ENCODE measurements around the gene ZNF469. TPM values are rescaled to one million over a fixed set of nuclear protein-coding genes. Genes with fewer than 3 reads are reported as not detected.
A peak's percentile ranks its signal among the peaks of the same experiment; 100 is the strongest.

ZNF469 gene
- total and polyA plus RNA-seq, 4 donors, result 0.38 to 5.2 (median 1.2) TPM

DNA sequence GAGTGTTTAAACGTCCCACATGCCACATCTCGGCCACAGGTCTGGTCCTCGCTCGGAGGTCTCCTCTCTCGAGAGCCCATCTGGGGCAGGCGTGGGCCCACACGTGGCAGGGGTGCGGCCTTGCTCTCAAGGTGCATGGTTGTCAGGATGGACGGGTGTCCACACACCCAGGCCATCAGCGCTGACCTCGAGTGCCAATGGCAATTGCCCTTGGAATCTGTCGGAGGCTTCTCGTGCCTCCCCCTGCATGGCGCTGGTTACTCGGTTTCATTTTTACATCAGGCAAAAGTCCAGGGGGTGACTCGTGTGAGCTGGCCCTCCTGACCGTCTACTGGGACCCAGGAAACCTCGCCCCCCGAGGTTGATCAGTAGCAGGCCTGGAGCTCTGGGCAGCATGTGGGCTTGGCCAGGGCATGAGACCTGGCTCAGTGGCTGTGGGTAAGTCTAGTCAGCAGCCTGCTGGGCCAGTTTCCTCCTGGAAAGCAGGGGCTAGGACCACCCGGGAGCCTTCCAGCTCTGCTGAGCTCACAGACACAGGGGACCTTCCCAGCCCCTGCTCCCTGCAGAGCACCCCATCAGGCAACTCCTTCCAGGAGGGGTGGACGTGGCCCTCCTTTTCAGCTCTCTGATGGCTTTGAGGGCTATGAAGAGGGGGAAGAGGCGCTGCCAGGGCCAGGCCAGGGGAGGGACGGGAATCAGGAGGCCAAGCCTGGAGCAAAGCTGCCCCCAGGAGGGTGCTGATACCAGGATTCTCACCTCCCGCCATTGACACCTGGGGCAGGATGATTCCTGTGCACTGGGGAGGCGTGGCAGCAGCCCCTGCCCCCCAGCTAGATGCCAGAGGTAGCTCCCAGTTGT lies 3.7 kb upstream of the ZNF469 start:
- ATAC-seq (ENCODE audit: low FRiP score) (no peak), DNase-seq (peak; percentile 34 to 70)
- Histone ChIP-seq H3K4me1 (ENCODE audit: control insufficient read depth in 1 of 2, insufficient read depth in 2 of 2, low read length in 2 of 2) (no peaks in the 10 kb centered on the region), H3K4me3 (ENCODE audit: low read length in 2 of 2) (no peak overlapping the region), H3K27ac (ENCODE audit: low read depth in 1 of 2, low read length in 2 of 2) (no peak overlapping the region), H3K36me3 (ENCODE audit: control insufficient read depth in 1 of 2, insufficient read depth in 2 of 2, low read length in 1 of 2) (no peaks in the 10 kb centered on the region), H3K27me3 (ENCODE audit: control insufficient read depth in 1 of 2, insufficient read depth in 2 of 2, low read length in 1 of 2) (no peaks in the 10 kb centered on the region), H3K9me3 (ENCODE audit: control insufficient read depth, low read length) (no peaks in the 10 kb centered on the region)
- WGBS, 2 donors, result 85 to 87% methylated on average over 24 to 25 of the region's 25 CpGs
- intact Hi-C loops (cut with DNase I), result loop anchor here in 1 of 2 donors (5.0 kb wide), 1 partner anchor 182 kb away; no protein-coding TSS in a partner anchor

DNA sequence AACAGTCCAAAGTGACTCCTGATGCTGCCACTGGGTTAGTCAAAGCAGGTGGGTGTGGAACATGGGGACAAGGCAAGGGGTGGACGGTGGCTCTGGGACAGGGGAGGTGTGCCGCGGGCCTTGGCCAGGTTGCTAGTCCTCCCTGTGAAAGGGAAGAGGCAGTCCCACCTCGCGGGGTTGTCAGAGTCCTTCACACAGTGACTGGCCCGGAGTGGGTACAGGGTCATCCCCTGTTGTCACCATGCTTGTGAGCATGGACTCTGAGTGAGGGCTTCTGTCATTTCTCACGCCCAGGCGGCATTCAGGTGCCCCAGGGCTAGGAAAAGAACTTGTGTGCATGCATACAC lies 3.1 kb upstream of the ZNF469 start:
- H3K9me3 ChIP-seq (ENCODE audit: control insufficient read depth, low read length), result no peaks in the 10 kb centered on the region
- no peak overlapping the region for H3K4me3 ChIP-seq (ENCODE audit: low read length in 2 of 2)
- H3K4me1 ChIP-seq (ENCODE audit: control insufficient read depth in 1 of 2, insufficient read depth in 2 of 2, low read length in 2 of 2), result no peaks in the 10 kb centered on the region
- no peak overlapping the region for H3K27ac ChIP-seq (ENCODE audit: low read depth in 1 of 2, low read length in 2 of 2)
- ATAC-seq (ENCODE audit: low FRiP score) (no peak), DNase-seq (peak in 1 of 2 donors; percentile 42)
- H3K36me3 ChIP-seq (ENCODE audit: control insufficient read depth in 1 of 2, insufficient read depth in 2 of 2, low read length in 1 of 2), result no peaks in the 10 kb centered on the region
- WGBS, 2 donors, result 91 to 92% methylated on average over 8 of the region's 8 CpGs
- intact Hi-C loops (cut with DNase I), result loop anchor here in 1 of 2 donors (5.0 to 10.0 kb wide), 2 partner anchors 135 to 182 kb away; no protein-coding TSS in a partner anchor
- H3K27me3 ChIP-seq (ENCODE audit: control insufficient read depth in 1 of 2, insufficient read depth in 2 of 2, low read length in 1 of 2), result no peaks in the 10 kb centered on the region

DNA sequence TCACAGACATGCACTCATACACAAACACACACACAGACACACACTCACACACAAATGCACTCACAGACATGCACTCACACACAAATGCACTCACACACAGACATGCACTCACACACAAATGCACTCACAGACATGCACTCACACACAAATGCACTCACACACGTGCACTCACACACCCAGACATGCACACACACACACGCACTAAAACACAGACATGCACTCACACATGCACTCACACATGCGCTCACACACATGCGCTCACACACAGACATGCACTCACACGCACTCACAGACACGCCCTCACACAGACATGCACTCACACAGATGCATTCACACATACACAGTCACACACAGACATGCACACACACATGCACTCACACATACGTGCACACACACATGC lies 2.7 kb upstream of the ZNF469 start:
- DNase-seq (peak; percentile 21 to 64), ATAC-seq (ENCODE audit: low FRiP score) (no peak)
- no peaks in the 10 kb centered on the region for H3K9me3 ChIP-seq (ENCODE audit: control insufficient read depth, low read length)
- H3K27ac ChIP-seq (ENCODE audit: low read depth in 1 of 2, low read length in 2 of 2), result no peak overlapping the region
- no peak overlapping the region for H3K4me3 ChIP-seq (ENCODE audit: low read length in 2 of 2)
- H3K4me1 ChIP-seq (ENCODE audit: control insufficient read depth in 1 of 2, insufficient read depth in 2 of 2, low read length in 2 of 2), result no peaks in the 10 kb centered on the region
- H3K36me3 ChIP-seq (ENCODE audit: control insufficient read depth in 1 of 2, insufficient read depth in 2 of 2, low read length in 1 of 2), result no peaks in the 10 kb centered on the region
- WGBS, 2 donors, result 91 to 98% methylated on average over 7 of the region's 7 CpGs
- no peaks in the 10 kb centered on the region for H3K27me3 ChIP-seq (ENCODE audit: control insufficient read depth in 1 of 2, insufficient read depth in 2 of 2, low read length in 1 of 2)
- intact Hi-C loops (cut with DNase I), result loop anchor here in 1 of 2 donors (10.0 kb wide), 1 partner anchor 135 kb away; no protein-coding TSS in a partner anchor

DNA sequence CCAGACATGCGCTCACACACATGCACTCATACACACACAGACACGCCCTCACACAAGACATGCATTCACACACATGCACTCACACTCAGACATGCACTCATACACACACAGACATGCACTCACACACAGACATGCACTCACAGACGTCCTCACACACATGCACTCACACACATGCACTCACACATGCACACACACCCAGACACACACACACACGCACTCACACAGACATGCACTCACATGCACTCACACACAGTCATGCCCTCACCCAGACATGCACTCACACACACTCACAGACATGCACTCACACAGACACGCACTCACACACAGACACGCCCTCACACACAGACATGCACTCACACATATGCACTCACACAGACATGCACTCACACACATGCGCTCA lies 2.1 kb upstream of the ZNF469 start:
- DNase-seq (peak; percentile 20 to 25), ATAC-seq (ENCODE audit: low FRiP score) (no peak)
- no peaks in the 10 kb centered on the region for H3K27me3 ChIP-seq (ENCODE audit: control insufficient read depth in 1 of 2, insufficient read depth in 2 of 2, low read length in 1 of 2)
- intact Hi-C loops (cut with DNase I), result loop anchor here in 1 of 2 donors (10.0 kb wide), 1 partner anchor 136 kb away; no protein-coding TSS in a partner anchor
- H3K4me1 ChIP-seq (ENCODE audit: control insufficient read depth in 1 of 2, insufficient read depth in 2 of 2, low read length in 2 of 2), result no peaks in the 10 kb centered on the region
- no peaks in the 10 kb centered on the region for H3K36me3 ChIP-seq (ENCODE audit: control insufficient read depth in 1 of 2, insufficient read depth in 2 of 2, low read length in 1 of 2)
- WGBS, 2 donors, result 89 to 93% methylated on average over 7 of the region's 7 CpGs
- H3K4me3 ChIP-seq (ENCODE audit: low read length in 2 of 2), result no peak overlapping the region
- no peaks in the 10 kb centered on the region for H3K9me3 ChIP-seq (ENCODE audit: control insufficient read depth, low read length)
- H3K27ac ChIP-seq (ENCODE audit: low read depth in 1 of 2, low read length in 2 of 2), result no peak overlapping the region

DNA sequence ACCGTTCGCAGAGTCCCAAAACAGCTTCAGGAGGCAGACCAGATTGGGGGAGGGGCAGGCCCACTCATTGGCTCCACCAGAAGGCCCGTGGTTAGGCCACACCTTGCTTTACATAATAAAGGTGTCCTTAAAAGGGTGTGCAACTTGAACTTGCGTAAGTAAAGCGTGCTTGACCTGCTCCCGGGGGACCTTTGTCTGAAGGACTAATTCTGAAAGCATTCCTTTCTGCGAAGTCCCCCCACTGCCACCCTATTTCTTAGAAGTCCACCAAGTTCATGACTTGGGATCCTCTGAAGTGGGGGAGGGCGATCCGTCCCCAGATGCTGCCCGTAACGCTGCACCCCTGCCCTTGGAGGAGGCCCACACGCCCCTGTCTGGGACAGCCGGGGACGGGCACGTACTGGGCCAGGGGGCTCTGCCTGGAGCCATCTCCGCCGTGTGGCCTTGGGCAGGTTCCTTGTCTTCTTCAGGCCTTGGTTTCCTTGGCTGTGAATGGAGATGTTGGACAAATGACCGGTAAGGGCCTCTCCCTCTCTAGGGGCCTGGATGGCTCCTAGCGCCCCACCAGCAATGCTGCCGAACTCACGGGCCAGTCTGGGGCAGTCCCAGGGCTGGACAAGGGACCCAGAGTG lies 823 bp upstream of the ZNF469 start:
- no peaks in the 10 kb centered on the region for H3K27me3 ChIP-seq (ENCODE audit: control insufficient read depth in 1 of 2, insufficient read depth in 2 of 2, low read length in 1 of 2)
- no peaks in the 10 kb centered on the region for H3K4me1 ChIP-seq (ENCODE audit: control insufficient read depth in 1 of 2, insufficient read depth in 2 of 2, low read length in 2 of 2)
- intact Hi-C loops (cut with DNase I), result loop anchor here in 1 of 2 donors (10.0 kb wide), 1 partner anchor 137 kb away; no protein-coding TSS in a partner anchor
- ATAC-seq (ENCODE audit: low FRiP score) (no peak), DNase-seq (peak; percentile 44 to 72)
- no peaks in the 10 kb centered on the region for H3K36me3 ChIP-seq (ENCODE audit: control insufficient read depth in 1 of 2, insufficient read depth in 2 of 2, low read length in 1 of 2)
- H3K9me3 ChIP-seq (ENCODE audit: control insufficient read depth, low read length), result no peaks in the 10 kb centered on the region
- 94 to 95% methylated on average over 21 of the region's 21 CpGs for WGBS, 2 donors
- no peak overlapping the region for H3K4me3 ChIP-seq (ENCODE audit: low read length in 2 of 2)
- peak overlapping the region in 1 of 2 donors; percentile 9 for H3K27ac ChIP-seq (ENCODE audit: low read depth in 1 of 2, low read length in 2 of 2)

DNA sequence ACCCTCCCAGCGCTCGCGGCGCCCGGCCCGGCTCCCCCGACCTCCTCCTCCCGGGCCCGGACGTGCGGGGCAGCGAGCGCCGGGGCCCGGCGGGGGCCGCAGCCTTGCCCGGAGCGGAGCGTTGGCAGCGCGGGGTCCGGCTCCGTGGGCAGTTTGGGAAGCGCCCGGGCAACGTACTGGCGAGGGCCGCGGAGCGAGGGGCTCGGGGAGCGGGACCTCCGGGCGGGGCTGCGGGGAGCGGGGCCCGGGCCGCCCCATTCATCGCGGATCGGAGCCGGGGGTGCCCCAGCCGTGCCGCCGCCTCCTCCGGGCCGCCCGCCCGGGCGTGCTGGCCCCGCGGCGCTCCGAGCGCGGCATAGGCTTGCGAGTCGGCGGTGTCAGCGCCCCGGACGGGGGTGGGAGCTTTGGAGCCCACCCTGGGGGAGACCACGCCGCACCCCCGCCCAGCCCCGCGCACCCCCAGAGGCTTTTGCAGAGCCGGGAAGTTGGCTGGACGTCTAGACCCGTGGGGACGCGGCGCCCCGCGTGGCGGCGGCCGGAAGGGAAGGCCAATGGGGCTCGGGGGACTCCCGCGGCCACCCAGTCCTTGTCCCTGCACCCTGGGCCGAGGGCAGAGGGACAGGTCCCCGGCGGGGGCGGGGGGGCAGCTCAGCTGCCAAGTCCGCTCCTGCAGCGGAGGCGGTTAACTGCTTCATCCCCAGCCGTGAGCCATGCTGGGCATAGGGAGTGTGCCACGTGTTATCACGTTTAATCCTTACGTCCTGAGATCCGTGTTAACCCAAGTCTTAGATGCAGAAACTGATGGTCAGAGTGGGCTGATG lies 852 bp downstream of the ZNF469 start:
- DNase-seq (peak; percentile 62 to 85), ATAC-seq (ENCODE audit: low FRiP score) (no peak)
- H3K27me3 ChIP-seq (ENCODE audit: control insufficient read depth in 1 of 2, insufficient read depth in 2 of 2, low read length in 1 of 2), result no peaks in the 10 kb centered on the region
- no peak overlapping the region for H3K27ac ChIP-seq (ENCODE audit: low read depth in 1 of 2, low read length in 2 of 2)
- no peaks in the 10 kb centered on the region for H3K36me3 ChIP-seq (ENCODE audit: control insufficient read depth in 1 of 2, insufficient read depth in 2 of 2, low read length in 1 of 2)
- 0 to 1% methylated on average over 47 to 94 of the region's 94 CpGs for WGBS, 2 donors
- peak overlapping the region; percentile 23 to 24 for H3K4me3 ChIP-seq (ENCODE audit: low read length in 2 of 2)
- intact Hi-C loops (cut with DNase I), result loop anchor here in 1 of 2 donors (10.0 kb wide), 1 partner anchor 139 kb away; no protein-coding TSS in a partner anchor
- no peaks in the 10 kb centered on the region for H3K4me1 ChIP-seq (ENCODE audit: control insufficient read depth in 1 of 2, insufficient read depth in 2 of 2, low read length in 2 of 2)
- H3K9me3 ChIP-seq (ENCODE audit: control insufficient read depth, low read length), result no peaks in the 10 kb centered on the region

DNA sequence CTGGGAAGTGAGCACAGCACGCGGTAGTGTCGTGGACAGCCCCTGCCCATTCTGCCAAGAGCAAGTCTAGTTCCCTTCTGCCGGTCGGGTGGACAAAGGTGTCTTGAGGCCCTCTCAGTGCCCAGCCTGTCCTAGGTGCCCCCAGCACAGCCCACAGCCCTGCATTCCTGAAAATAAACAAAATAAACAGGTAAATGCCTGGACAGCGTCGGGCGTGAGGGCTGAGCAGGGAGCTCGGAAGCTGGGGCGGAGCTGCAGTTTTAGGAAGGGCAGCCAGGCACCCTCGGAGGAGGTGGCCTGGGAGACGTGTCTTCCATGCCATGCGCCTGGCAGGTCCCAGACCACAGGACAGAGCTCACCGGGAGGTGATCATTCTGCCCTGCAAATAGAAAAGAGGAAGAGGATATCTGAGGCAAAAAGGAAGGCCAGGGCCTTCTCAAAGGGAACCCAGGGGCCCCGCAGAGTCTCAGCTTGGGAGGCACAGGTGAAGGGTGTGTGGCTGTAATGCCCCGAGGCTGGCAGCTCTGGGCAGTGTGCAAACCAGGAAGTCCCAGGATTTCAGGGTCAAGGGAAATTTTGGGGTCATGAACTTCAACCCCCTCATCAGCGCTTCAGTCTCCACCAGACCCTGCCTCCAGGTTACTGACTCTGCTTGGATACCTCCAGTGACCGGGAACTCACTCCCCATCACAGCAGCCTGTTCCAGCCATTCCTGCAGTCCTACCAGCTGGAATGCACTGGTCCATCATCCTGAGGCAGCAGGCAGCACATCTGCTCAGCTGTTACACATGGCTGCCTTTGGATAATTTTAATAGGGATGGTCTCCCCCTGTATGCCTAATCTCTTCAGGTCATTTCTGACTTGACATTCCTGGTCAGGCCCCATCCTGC lies 1.7 kb downstream of the ZNF469 start:
- Histone ChIP-seq H3K27me3 (ENCODE audit: control insufficient read depth in 1 of 2, insufficient read depth in 2 of 2, low read length in 1 of 2) (no peaks in the 10 kb centered on the region), H3K27ac (ENCODE audit: low read depth in 1 of 2, low read length in 2 of 2) (no peak overlapping the region)
- peak in 1 of 2 donors; percentile 26 for DNase-seq

More for the DNA sequence above, 1.7 kb downstream of the ZNF469 start:
- no peaks in the 10 kb centered on the region for H3K36me3 ChIP-seq (ENCODE audit: control insufficient read depth in 1 of 2, insufficient read depth in 2 of 2, low read length in 1 of 2)
- intact Hi-C loops (cut with DNase I), result loop anchor here in 1 of 2 donors (5.0 to 10.0 kb wide), 2 partner anchors 52 to 140 kb away; no protein-coding TSS in a partner anchor
- no peak overlapping the region for H3K4me3 ChIP-seq (ENCODE audit: low read length in 2 of 2)
- no peaks in the 10 kb centered on the region for H3K9me3 ChIP-seq (ENCODE audit: control insufficient read depth, low read length)
- no peak for ATAC-seq (ENCODE audit: low FRiP score)
- H3K4me1 ChIP-seq (ENCODE audit: control insufficient read depth in 1 of 2, insufficient read depth in 2 of 2, low read length in 2 of 2), result no peaks in the 10 kb centered on the region
- 65 to 72% methylated on average over 18 of the region's 18 CpGs for WGBS, 2 donors
